ENCODE measurements around the gene CCM2.

- TF ChIP-seq POLR2A (IDR thresholded peaks at IDR 0.05), result no peak
- no peak for TF ChIP-seq CTCF (IDR thresholded peaks at IDR 0.05)
- no peak for TF ChIP-seq EP300 (IDR thresholded peaks at IDR 0.05)
These were observed 119.5 kb downstream of the CCM2 start for GRCh38 chr7:45119550-45119949.

Measured in tibial nerve (tissue), 4 donors.